ENCODE results near the gene RTN1.
"Not testable (repeated sequence)": the region's sequence is repeated elsewhere in the genome, so short reads cannot be mapped to it uniquely, and the experiment has no call there.

RTN1 gene

GRCh38 chr14:59698793-59699192 lies 171.8 kb downstream of the RTN1 start:
- no peak for DNase-seq

- DNase-seq, result no peak
Observed at GRCh38 chr14:59695198-59695597, 175.4 kb downstream of the RTN1 start.

GRCh38 chr14:59691266-59691665 lies 179.3 kb downstream of the RTN1 start:
- no peak for DNase-seq

GRCh38 chr14:59690426-59690825 lies 180.2 kb downstream of the RTN1 start:
- DNase-seq, result no peak

- peak; percentile 60 for DNase-seq
Observed at GRCh38 chr14:59688224-59689170, 182.1 kb downstream of the RTN1 start.

GRCh38 chr14:59687663-59688062 lies 182.9 kb downstream of the RTN1 start:
- no peak for DNase-seq

- no peak for DNase-seq
Observed at GRCh38 chr14:59679872-59680271, 190.7 kb downstream of the RTN1 start.

GRCh38 chr14:59678352-59678751 lies 192.2 kb downstream of the RTN1 start:
- DNase-seq, result no peak

GRCh38 chr14:59677771-59678231 lies 192.8 kb downstream of the RTN1 start:
- no peak for DNase-seq

GRCh38 chr14:59675394-59675793 lies 195.2 kb downstream of the RTN1 start:
- no peak for DNase-seq

GRCh38 chr14:59664741-59665140 lies 205.8 kb downstream of the RTN1 start:
- no peak for DNase-seq

- DNase-seq, result no peak
Observed at GRCh38 chr14:59657769-59658168, 212.8 kb downstream of the RTN1 start.

GRCh38 chr14:59656473-59656872 lies 214.1 kb downstream of the RTN1 start:
- DNase-seq, result no peak

- not testable (repeated sequence) for DNase-seq
Observed at GRCh38 chr14:59654131-59654530, 216.4 kb downstream of the RTN1 start.

- not testable (repeated sequence) for DNase-seq
Observed at GRCh38 chr14:59646832-59647231, 223.7 kb downstream of the RTN1 start.

GRCh38 chr14:59638885-59639284 lies 231.7 kb downstream of the RTN1 start:
- DNase-seq, result no peak

GRCh38 chr14:59634617-59635016 lies 236.0 kb downstream of the RTN1 start:
- DNase-seq, result no peak

GRCh38 chr14:59633486-59633885 lies 237.1 kb downstream of the RTN1 start:
- DNase-seq, result no peak

GRCh38 chr14:59632381-59632780 lies 238.2 kb downstream of the RTN1 start:
- DNase-seq, result peak; percentile 21

- DNase-seq, result peak; percentile 12
Observed at GRCh38 chr14:59631237-59631636, 239.3 kb downstream of the RTN1 start.

- DNase-seq, result peak; percentile 3
Observed at GRCh38 chr14:59630288-59630963, 240.2 kb downstream of the RTN1 start.

- DNase-seq, result no peak
Observed at GRCh38 chr14:59629444-59630287, 240.9 kb downstream of the RTN1 start.

- DNase-seq, result no peak
Observed at GRCh38 chr14:59627011-59627520, 243.5 kb downstream of the RTN1 start.

Data from activated CD4-positive, alpha-beta T cell treated with anti-CD3 and anti-CD28 coated beads, Interleukin-2, Interleukin-6, amounts not matched to agents 100 ng/mL and 50 ng/mL, durations not matched to agents 16 hours and 8 hours (primary cell).